HG03521 (cell line): Measurements from ENCODE around the gene TCF19.
A peak's percentile ranks its signal among the peaks of the same experiment; 100 is the strongest.

ENCODE experiments used
- ATAC-seq: cut with Tn5 transposase; IDR thresholded peaks from one replicate; pipeline ENCODE4 v1.9.1; 2021; ENCODE audit warnings: mild to moderate bottlenecking, moderate library complexity; ENCODE audit not compliant: unreplicated experiment

The TCF19 gene, protein sequence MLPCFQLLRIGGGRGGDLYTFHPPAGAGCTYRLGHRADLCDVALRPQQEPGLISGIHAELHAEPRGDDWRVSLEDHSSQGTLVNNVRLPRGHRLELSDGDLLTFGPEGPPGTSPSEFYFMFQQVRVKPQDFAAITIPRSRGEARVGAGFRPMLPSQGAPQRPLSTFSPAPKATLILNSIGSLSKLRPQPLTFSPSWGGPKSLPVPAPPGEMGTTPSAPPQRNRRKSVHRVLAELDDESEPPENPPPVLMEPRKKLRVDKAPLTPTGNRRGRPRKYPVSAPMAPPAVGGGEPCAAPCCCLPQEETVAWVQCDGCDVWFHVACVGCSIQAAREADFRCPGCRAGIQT

DNA sequence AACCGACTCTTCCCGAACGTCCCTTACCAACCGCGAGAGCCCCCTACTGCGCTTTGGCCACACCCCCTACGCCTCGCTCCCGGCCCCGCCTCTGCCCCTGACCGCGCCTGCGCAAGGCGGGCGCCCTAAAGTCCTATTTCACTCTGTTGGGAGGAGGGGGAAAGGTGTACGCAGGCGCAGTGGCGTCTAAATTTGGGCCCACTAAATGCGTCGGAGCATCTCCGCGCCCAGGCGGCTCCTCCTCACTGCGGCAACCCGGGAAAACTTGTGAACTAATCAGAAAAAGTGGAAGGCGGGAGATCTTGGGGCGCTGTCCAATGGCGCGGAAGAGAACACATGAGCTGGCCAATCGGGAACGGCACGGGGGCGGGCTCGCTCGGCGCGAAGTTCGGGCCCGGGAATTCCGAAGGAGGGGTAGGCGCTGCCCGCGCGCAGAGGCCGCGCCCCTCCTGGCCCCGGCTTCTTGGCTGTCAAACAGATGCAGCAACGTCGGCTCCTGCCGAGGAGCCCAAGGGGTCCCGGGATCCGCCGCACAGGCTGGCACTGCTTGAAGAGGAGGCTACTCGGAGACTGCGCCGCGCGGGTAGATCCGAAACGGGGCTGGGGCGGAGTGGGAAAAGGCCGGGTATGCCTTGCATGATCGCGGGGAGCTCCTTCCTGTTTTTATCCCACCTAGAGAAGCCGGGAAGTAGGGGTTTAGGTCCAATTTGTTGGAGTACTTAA, at the start of gene TCF19:
Gene TCF19 (plus strand): TSS at position 450 of the 723 bp plus-strand sequence. CDS start 881 bp downstream, outside the sequence.
- ATAC-seq, result peak; percentile 86

DNA sequence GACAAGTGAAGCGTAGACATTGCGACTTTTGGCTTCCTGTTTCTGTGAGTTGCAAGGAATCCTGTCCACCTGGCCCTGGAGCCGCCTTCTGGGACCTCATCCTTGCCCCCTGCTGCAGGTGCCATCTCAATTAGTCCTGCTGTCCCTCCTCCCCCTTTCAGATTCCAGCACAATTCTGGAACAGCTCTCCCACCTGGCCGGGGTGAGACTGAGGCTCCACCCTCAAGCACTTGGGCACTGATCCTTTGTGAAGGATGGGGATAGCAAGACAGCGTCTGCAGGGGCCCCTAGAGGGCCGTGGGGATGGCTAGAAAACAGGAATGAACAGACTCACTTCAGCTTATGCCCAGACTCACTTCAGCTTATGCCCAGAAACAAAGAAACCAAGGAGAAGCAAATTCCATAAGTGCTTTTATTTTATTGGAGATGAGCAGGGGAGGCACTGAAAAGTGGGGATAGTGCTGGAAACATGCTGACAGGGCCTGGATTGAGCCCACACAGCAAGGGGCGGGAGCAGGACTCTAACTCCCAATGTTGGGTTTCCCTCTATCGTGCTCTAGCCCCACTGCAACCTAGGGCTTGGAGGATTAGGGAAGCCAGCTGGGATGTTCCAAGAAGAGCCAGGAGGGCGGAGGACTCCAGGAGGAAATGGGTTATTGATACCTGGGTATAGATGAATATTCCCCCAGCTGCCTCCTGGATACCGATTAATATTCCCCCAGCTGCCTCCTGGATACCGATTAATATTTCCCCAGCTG, 47.4 kb upstream of the TCF19 start:
- no peak for ATAC-seq

DNA sequence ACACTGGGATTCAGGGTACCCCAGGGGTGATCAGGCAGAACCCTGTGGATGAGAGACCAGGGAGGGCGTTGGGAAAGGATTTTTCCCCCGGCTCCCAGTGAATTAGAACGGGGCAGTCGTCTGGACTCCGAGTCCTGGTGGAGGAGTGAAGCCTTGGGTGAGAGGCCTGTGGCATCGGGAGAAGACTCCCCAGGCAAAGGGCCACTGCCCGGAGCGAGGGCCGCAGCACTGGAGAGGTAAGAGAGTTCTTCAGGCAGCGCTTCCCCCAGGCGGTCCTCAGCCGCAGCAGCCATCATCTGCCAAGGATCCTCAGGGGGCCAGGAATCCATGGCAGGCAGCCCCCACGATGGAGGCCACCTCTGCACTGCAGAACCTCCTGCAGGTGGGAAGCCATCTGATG, 46.7 kb upstream of the TCF19 start:
- no peak for ATAC-seq

DNA sequence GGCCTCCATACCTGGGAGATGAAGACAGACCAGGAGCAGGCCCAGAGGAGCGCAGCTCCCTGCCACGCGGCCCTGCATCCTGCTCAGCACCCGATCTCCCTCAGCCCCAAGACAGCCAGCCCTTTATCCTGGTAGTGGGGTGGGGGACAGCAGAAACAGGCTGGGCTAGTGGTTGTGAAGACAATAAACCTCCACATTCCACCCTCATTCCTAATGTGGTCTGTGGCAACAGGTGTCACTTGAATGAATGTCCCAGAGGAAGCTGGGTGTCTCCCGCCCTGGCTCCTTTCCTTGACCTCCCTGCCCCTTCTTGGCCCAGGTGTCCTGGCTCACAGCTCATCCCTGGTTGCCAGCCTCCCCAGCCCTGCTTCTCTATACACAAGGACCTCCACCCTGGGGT, 45.9 kb upstream of the TCF19 start, which contains the start of gene C6orf15:
Gene C6orf15 (minus strand): TSS at position 98 of the 400 bp plus-strand sequence. CDS start 20 bp downstream, at position 78.
- ATAC-seq, result no peak

DNA sequence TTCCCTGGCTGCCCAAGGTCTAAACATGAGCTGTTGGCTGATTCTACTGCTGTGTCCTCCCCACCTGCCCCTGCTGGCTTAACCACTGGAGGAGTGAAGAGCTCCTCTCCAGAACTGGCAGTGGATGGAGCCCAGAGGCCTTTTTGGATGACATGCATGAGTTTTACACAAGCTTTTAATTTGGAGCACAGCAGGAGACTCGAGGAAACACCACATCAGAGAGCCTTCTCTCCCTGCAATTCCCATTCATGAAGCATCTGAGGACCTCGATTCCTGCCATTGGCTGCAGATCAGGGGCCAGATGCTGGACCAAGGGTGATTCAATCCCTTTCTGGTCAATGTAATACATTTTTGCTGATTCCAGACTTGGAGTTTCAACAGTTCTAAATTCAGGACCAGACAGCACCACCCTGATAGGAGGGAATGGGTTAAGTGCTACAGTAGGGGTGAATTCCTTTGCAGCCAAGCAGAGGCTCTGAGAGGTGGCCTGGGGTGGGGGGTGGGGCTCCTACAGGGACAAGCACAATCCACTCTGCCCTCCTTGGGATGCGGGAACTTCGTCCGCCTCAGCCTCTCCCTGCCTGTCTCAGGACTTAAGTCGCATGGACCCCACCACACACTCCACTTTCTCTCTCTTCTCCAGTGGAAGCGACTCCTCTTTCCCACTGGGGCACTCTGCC, 44.4 kb upstream of the TCF19 start:
- ATAC-seq, result no peak

DNA sequence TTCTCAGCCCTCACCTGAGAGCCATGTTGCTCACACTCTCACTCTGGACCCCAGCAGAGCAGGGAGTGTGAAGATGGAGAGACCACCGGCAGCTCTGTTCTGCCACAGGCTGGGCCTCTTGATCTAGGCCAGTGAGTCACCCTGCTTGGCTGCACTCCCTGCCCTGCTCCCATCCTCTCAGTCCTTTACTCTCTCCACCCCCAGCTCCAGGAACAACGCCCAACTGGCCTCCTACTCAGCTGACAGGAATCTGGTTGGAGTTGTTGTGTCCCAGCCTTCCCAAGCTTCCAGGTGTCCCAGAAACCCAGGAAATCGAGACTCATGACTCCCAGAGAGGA, 43.9 kb upstream of the TCF19 start, which contains the start of gene PSORS1C1:
Gene PSORS1C1 (plus strand): TSS at position 260 of the 338 bp plus-strand sequence. CDS start 14,833 bp downstream, outside the sequence.
- ATAC-seq, result no peak

DNA sequence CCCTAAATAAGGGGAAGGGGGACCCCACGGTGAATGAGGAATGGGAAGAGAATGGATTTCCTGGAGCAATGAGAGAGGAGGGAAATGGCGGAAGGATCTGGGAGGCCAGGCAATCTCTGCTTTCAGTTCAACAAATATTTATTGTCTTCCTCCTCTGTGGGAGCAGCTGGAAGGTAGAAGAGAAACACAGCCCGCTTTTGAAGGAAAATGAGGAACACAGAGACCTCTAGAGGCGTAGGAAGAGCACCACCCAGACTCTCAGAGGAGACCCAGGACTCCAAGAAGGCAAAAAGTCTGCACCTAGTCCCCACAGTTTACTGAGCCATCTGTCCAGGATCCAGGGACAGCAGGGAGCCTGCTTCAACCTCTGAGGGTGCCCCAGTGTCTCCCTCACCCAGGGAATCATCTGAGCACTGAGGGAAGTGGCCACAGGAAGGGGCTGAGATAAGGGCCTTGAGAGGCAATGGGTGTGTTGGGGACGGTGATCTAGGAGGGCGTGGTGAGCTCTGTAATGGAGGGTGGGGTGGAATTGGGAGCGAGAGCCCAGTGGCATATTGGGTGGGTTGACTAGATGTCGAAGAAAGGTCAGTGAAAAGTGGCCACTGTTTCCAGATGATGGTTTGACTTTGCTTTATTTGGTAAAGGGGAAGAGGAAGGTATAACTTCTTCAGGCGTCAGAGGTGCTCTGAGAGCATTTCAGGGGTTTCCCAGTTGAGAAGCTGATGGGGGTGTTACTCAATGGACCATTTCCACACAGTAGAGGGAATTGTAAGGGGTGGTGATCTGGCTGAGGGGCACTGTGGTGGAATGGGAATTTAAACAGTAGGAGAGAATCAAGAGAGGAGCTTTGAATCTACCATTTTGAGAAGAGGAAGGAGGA, 43.2 kb upstream of the TCF19 start:
- ATAC-seq, result no peak

DNA sequence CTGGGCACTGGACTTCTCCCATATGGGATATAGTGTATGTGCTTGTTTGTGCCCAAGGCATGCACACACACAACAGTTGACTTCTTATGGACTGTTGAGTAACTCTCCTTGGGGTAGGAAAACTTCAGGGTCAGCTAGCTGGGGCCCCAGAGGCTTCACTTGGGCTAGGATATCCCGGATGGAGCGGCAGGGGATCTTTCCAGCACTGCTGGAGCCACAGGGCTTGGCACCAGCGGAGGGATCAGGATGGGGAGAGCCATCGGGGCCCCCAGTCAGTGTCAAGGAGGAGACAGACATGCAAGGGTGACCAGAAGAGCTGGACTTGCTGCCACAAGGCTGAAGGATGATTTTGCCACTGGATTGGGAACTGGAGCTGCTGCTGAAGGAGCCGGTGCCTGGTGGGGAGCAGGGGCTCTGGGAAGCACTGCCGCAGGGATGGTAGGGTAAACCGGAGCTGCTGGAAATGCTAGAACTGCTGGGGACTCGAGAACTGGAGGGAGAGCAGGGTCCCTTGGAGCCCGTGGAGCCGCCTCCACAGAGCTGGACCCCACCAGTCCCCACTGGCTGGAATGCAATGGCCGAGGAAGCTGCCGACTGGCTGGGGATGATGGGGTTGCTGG, 42.3 kb upstream of the TCF19 start:
- ATAC-seq, result no peak

DNA sequence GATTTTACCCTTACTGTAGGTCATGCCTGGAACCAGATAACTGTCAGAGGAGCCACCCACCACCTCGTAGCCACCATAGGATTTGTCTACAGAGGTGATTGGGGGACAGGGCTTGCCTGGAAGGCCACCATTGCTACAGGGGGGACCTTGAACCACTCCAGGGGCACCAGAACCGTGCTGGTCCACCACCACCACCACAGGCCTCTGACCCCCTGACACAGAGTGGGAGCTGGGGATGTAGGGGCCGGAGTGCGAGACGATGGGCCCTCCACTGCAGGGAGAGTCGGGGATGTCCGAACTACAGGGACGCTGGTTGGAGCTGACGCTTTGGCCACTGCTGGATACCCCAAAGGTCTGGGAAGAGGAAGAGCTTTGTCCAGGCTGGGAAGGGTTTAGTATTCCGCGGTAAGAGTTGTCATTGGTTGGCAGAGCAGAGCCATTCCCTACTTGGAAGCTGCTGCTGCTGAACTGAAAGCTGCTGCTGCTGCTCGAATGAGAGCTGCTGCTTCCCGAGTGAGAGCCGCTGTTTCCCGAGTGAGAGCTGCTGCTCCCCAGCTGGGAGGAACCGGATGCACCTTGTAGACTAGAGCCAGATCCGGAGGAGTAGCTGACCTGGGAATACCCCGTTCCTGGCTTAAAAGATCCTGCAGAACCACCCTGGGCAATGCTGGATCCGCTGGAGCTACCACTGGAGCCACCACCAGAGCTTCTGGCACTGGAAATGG, 41.6 kb upstream of the TCF19 start:
- no peak for ATAC-seq

DNA sequence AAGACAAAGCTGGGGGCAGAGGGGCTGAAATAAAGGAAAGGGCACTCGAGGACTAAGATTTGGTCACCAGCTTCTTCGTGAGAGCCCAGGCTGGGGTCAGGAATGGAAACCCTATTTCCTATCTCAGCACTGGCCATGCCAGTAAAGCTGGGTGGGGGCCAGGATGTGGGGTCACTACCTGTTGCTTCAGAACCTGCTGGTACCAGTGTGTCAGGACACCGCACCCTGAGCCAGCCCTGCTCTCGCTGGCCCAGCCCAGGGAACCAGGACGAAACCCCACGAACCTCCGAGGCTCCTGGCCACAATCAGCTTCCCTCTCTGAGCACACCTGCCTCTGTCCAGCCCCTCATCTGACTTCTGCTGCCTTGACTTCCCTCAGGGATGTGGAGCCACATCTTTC, 40.2 kb upstream of the TCF19 start:
- no peak for ATAC-seq

DNA sequence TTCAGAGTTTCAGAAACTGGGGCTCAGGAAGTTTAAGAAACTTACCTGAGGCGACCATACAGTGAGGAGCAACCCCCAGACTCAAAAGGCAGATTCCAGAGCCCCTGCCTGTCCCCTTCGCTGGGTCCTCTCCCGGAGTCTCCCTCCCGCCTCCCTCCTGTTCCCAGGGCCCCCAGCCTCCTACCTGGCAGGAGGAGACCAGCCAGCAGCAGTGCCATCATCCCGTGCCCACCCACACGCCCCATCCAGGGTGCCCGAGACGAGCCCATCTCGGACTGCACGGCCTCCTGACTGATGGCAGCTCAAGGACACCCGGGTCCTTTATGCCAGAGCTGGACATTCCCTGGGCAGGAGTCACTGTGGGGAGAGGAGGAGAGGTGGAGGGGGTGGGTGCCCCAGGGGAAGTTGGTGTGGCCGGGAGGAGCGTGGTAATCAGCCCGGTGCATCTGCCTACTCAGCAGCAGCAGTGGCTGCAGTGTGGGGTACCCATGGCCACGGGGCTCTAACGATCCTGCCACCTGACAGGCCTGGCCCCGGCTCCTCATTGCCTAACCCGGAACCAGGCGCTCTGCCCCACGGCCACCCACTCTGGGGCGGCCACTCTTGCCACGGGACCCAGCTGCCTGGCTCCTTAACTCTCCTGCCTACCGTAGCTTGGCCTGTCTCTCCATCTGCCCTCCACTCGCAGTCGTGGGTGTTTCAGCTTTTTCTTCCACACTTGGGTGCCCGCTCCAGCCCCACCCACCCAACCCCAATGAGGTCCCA, 38.1 kb upstream of the TCF19 start, which contains the start of gene CDSN:
Gene CDSN (minus strand): TSS at position 296 of the 765 bp plus-strand sequence. CDS start 27 bp downstream, at position 269.
- no peak for ATAC-seq

DNA sequence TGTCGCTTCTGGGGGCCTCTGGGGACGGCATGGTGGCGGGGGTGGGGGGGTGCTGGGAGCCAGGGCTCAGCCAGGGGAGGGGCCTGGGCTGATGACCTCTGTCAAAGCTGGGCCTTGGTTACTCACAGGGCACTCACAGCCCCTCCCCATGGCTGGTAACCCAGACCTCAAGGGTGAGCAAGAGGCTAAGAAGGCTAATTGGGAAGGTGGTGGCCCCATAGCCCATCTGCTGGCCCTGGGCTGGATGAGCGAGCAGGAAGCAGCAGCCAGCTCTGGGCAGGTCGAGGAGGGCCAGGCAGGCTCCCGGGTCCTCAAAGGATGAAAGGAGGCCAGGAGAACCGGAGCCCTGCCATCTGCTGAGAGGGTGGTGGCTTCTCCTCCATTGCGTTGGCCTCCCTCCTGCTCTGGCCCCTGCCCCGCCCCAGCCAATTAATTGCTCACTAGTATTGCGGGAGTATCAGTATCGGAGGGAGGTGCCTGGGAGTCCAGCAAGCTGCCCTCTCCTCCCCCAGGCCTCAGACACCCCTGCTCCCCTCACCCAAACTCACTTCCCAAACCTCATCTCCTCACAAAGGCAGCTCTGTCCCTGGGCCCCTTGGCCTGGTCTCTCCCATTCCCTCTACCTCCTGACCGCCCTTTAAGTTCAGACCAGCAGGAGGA, 37.1 kb upstream of the TCF19 start:
- ATAC-seq, result no peak

DNA sequence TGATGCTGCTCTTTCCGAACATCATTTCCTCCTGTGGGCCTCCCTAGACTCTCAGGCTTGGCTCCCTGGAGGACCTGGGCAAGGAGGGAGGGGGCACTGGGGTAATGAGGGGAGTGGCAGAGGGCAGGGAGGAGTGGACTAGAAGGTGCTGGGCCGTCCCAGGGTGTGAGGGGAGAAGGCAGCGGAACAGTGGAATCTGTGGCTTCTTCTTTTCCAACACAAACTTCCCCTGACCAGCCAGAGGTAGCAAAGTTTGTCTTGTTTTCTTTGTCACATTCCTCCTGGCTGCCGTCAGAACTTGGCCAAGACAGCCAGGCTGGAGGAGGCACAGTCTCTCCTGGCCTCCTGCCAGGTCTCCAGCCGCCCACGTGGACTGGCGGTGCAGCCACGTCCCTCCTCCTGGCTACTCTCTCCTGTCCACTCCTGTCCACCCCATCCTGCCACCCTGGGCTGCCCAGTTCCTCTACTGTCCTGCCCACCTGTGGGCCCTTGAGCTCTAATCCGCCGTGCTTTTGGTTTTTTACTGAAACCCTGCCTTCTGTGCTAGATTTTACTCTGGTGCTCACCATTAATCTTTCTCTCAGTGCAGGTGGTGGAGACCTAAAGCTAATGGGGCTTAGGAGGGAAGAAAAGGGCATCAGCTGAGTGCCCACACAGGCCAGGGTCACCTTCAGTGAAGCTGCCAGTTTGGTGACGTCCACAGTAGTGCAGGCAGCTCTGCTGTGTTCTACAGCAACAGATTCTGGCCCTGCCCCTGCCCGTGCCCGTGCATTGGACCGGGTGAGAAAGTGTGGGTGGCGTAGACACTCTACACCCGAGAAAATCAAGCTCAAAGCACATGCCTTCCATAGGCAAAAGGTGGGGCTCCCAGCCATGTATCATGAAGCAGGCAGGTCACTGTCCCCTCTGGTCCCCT, 35.3 kb upstream of the TCF19 start:
- ATAC-seq, result no peak

DNA sequence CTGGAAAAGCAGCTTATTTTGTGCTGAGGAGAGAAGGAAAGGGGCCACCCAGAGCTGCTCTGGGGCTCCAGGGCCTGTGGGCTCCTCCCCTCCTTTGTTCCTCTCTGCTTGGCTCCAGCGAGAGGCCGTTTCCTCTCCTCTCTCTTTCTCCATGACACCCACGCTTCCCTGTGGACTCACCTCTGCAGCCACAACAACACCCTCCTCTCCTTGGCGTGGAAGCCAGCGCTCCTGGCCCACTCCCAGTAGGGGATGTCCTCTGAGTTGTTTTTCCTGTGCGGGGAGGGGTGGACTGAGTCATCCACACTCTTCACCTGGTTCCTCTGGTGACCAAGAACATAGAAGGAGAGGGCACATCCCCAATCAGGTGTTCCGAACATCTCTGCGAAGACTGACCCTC, 33.2 kb upstream of the TCF19 start:
- ATAC-seq, result no peak

DNA sequence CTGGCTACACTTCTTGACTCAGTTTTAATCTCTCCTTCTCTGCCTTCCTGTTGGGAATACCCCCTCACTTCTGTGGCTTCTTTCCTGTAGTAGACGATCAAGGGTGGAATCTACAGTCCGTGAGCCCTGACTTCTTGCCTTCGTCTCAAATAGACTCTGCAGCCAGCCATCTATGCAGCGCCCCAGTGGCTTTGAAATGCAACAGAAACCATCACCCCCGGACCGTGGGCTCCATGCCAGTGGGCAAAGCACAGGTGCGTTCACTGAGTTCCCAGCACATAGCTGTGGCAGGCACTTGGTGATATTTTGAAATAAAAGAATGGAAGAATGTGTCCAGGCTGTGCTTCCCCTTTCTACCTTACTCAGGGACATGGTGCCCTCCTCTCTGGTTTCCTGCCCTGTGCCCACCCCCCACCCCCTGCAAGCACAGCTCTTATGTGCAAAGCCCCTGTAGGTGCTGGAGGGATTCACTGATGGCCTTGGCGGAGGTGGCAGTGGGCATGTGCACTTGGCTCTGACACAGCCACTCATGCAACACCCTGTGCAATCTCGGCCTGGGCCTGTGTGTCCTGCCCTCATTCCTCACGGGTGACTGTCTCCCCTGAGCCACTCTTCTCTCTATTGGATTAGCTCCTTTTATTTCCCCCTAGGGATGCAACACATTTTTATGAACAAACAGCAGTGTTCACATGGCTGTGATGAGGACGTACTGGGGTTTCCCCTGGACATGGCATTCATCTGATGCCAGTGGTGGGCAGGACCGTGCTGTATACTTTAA, 32.6 kb upstream of the TCF19 start:
- no peak for ATAC-seq
